ENCODE results near the gene GALT. TPM values are rescaled to one million over a fixed set of nuclear protein-coding genes. Genes with fewer than 3 reads are reported as not detected.

Gene GALT
- total and polyA plus RNA-seq, 4 donors: 58.6 to 196 (median 115) TPM

DNA sequence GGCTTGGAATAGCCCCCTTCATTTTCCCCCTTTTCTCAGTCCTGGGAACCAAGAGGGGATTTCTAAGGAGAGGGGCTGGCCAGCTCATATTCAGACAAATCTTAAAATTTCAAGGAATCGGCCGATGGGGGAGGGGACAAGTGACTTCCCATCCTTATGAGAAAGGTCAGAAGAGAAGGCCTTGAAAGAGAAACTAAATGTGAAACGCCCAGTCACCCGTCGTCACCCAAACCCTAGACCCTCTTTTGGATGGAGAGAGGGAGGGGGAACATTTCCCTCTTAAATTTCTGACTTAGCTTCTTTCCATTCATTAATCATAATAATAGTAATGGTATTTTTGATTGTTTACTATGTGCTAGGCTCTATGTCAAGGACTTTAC lies 45.5 kb downstream of the GALT start:
- DNase-seq (ENCODE audit: low spot score): no peak
- Histone ChIP-seq H3K9me3 (ENCODE audit: control insufficient read depth in 4 of 4, low read length in 3 of 4) (no peaks in the 10 kb centered on the region), H3K4me3 (ENCODE audit: low read depth in 1 of 3, low read length in 3 of 3) (no peak overlapping the region), H3K4me1 (ENCODE audit: control insufficient read depth in 4 of 4, insufficient read depth in 4 of 4, low read length in 3 of 4) (peaks cover 18 to 43% (median 37%) of the 10 kb centered on the region in 4 donors), H3K9ac (ENCODE audit: low read depth in 1 of 2, low read length in 2 of 2) (no peak overlapping the region), H3K27me3 (ENCODE audit: control insufficient read depth in 4 of 4, insufficient read depth in 4 of 4, low read length in 3 of 4) (no peaks in the 10 kb centered on the region), H3K27ac (ENCODE audit: low read depth in 1 of 2, low read length in 2 of 2) (no peak overlapping the region), H3K36me3 (ENCODE audit: control insufficient read depth in 4 of 4, insufficient read depth in 3 of 4, low read depth in 1 of 4, low read length in 3 of 4) (no peaks in the 10 kb centered on the region)
- 81% methylated on average over 5 of the region's 5 CpGs for WGBS
- TF ChIP-seq TAF1 (conservative IDR thresholded peaks at IDR 0.05) (no peak), FOXA1 (IDR thresholded peaks at IDR 0.05) (no peak), FOXA2 (IDR thresholded peaks at IDR 0.05) (no peak)
- TF ChIP-seq, protein P1, sequence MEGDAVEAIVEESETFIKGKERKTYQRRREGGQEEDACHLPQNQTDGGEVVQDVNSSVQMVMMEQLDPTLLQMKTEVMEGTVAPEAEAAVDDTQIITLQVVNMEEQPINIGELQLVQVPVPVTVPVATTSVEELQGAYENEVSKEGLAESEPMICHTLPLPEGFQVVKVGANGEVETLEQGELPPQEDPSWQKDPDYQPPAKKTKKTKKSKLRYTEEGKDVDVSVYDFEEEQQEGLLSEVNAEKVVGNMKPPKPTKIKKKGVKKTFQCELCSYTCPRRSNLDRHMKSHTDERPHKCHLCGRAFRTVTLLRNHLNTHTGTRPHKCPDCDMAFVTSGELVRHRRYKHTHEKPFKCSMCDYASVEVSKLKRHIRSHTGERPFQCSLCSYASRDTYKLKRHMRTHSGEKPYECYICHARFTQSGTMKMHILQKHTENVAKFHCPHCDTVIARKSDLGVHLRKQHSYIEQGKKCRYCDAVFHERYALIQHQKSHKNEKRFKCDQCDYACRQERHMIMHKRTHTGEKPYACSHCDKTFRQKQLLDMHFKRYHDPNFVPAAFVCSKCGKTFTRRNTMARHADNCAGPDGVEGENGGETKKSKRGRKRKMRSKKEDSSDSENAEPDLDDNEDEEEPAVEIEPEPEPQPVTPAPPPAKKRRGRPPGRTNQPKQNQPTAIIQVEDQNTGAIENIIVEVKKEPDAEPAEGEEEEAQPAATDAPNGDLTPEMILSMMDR (IDR thresholded peaks at IDR 0.05; ENCODE audit: low read depth, low read length, missing input control): no peak
- TF ChIP-seq, protein P2, sequence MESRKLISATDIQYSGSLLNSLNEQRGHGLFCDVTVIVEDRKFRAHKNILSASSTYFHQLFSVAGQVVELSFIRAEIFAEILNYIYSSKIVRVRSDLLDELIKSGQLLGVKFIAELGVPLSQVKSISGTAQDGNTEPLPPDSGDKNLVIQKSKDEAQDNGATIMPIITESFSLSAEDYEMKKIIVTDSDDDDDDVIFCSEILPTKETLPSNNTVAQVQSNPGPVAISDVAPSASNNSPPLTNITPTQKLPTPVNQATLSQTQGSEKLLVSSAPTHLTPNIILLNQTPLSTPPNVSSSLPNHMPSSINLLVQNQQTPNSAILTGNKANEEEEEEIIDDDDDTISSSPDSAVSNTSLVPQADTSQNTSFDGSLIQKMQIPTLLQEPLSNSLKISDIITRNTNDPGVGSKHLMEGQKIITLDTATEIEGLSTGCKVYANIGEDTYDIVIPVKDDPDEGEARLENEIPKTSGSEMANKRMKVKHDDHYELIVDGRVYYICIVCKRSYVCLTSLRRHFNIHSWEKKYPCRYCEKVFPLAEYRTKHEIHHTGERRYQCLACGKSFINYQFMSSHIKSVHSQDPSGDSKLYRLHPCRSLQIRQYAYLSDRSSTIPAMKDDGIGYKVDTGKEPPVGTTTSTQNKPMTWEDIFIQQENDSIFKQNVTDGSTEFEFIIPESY (IDR thresholded peaks at IDR 0.05): no peak
- TF ChIP-seq, protein P3, sequence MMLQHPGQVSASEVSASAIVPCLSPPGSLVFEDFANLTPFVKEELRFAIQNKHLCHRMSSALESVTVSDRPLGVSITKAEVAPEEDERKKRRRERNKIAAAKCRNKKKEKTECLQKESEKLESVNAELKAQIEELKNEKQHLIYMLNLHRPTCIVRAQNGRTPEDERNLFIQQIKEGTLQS (IDR thresholded peaks at IDR 0.05): no peak

DNA sequence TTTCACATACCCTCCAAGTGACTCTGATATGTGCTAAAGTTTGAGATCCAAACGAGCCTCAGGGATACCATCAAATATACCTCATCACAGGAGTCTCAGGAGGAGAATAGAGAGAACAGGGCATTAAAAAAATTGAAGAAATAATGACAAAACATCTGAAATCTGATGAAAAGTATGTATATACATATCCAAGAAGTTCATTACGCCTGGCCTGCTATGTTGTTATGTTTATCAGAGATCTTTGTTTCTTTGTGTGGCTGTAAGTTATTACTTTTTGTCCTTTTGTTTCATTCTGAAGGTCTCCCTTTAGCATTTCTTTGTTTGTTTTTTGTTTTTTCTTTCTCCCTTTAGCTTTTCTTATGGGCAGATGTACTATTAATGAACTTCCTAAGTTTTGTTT lies 47.1 kb downstream of the GALT start:
- Histone ChIP-seq H3K4me3 (ENCODE audit: low read depth in 1 of 3, low read length in 3 of 3) (no peak overlapping the region), H3K27ac (ENCODE audit: low read depth in 1 of 2, low read length in 2 of 2) (no peak overlapping the region), H3K27me3 (ENCODE audit: control insufficient read depth in 4 of 4, insufficient read depth in 4 of 4, low read length in 3 of 4) (no peaks in the 10 kb centered on the region), H3K9ac (ENCODE audit: low read depth in 1 of 2, low read length in 2 of 2) (no peak overlapping the region), H3K4me1 (ENCODE audit: control insufficient read depth in 4 of 4, insufficient read depth in 4 of 4, low read length in 3 of 4) (peaks cover 7 to 27% (median 24%) of the 10 kb centered on the region in 4 donors), H3K9me3 (ENCODE audit: control insufficient read depth in 4 of 4, low read length in 3 of 4) (no peaks in the 10 kb centered on the region), H3K36me3 (ENCODE audit: control insufficient read depth in 4 of 4, insufficient read depth in 3 of 4, low read depth in 1 of 4, low read length in 3 of 4) (no peaks in the 10 kb centered on the region)
- DNase-seq (ENCODE audit: low spot score): no peak
- 82% methylated on average over 2 of the region's 2 CpGs for WGBS
- no peak for TF ChIP-seq HNF4G (IDR thresholded peaks at IDR 0.05)
- TF ChIP-seq JUND (IDR thresholded peaks at IDR 0.05): no peak
- no peak for TF ChIP-seq FOXA2 (IDR thresholded peaks at IDR 0.05)
- TF ChIP-seq YY1 (IDR thresholded peaks at IDR 0.05): no peak
- TF ChIP-seq, protein P4, sequence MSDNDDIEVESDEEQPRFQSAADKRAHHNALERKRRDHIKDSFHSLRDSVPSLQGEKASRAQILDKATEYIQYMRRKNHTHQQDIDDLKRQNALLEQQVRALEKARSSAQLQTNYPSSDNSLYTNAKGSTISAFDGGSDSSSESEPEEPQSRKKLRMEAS (IDR thresholded peaks at IDR 0.05): no peak
- TF ChIP-seq, protein P2 (IDR thresholded peaks at IDR 0.05): no peak
- TF ChIP-seq, protein P1 (IDR thresholded peaks at IDR 0.05; ENCODE audit: low read depth, low read length, missing input control): no peak
- no peak for TF ChIP-seq HNF4A (conservative IDR thresholded peaks at IDR 0.05)
- no peak for TF ChIP-seq TAF1 (conservative IDR thresholded peaks at IDR 0.05)
- TF ChIP-seq EGR1 (IDR thresholded peaks at IDR 0.05; ENCODE audit: low read depth in 2 of 2): no peak
- TF ChIP-seq SP1 (IDR thresholded peaks at IDR 0.05): no peak
- TF ChIP-seq, protein P5, sequence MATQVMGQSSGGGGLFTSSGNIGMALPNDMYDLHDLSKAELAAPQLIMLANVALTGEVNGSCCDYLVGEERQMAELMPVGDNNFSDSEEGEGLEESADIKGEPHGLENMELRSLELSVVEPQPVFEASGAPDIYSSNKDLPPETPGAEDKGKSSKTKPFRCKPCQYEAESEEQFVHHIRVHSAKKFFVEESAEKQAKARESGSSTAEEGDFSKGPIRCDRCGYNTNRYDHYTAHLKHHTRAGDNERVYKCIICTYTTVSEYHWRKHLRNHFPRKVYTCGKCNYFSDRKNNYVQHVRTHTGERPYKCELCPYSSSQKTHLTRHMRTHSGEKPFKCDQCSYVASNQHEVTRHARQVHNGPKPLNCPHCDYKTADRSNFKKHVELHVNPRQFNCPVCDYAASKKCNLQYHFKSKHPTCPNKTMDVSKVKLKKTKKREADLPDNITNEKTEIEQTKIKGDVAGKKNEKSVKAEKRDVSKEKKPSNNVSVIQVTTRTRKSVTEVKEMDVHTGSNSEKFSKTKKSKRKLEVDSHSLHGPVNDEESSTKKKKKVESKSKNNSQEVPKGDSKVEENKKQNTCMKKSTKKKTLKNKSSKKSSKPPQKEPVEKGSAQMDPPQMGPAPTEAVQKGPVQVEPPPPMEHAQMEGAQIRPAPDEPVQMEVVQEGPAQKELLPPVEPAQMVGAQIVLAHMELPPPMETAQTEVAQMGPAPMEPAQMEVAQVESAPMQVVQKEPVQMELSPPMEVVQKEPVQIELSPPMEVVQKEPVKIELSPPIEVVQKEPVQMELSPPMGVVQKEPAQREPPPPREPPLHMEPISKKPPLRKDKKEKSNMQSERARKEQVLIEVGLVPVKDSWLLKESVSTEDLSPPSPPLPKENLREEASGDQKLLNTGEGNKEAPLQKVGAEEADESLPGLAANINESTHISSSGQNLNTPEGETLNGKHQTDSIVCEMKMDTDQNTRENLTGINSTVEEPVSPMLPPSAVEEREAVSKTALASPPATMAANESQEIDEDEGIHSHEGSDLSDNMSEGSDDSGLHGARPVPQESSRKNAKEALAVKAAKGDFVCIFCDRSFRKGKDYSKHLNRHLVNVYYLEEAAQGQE (IDR thresholded peaks at IDR 0.05): no peak
- no peak for TF ChIP-seq RXRA (IDR thresholded peaks at IDR 0.05)
- TF ChIP-seq, protein P3 (IDR thresholded peaks at IDR 0.05): no peak

Data from liver (tissue), 9 donors.